HG02763 (cell line): ENCODE data around the gene MIDN.

Source experiments
- ATAC-seq: cut with Tn5 transposase; IDR thresholded peaks from one replicate; pipeline ENCODE4 v1.9.1; 2021; ENCODE audit warnings: mild to moderate bottlenecking, moderate library complexity; ENCODE audit not compliant: unreplicated experiment

Gene MIDN

GRCh38 chr19:1269065-1269477 is 20.7 kb downstream of the MIDN start, which contains the start of gene CIRBP:
Gene CIRBP, plus strand, starts transcription at chr19:1269332. Its CDS starts 1,602 bp downstream, at chr19:1270934.
- peak; percentile 61 for ATAC-seq

GRCh38 chr19:1269478-1270212 is 21.3 kb downstream of the MIDN start:
- peak; percentile 29 for ATAC-seq

- no peak for ATAC-seq
Measured at GRCh38 chr19:1270213-1270853, 21.9 kb downstream of the MIDN start.

GRCh38 chr19:1270854-1271527 is 22.6 kb downstream of the MIDN start:
- ATAC-seq = no peak

- ATAC-seq = no peak
Measured at GRCh38 chr19:1271528-1272422, 23.4 kb downstream of the MIDN start.

- ATAC-seq = no peak
Measured at GRCh38 chr19:1272423-1273262, 24.3 kb downstream of the MIDN start.

- no peak for ATAC-seq
Measured at GRCh38 chr19:1273263-1274041, 25.1 kb downstream of the MIDN start.

GRCh38 chr19:1274081-1274851 is 25.9 kb downstream of the MIDN start:
- ATAC-seq = no peak

GRCh38 chr19:1274852-1275259 is 26.5 kb downstream of the MIDN start:
- no peak for ATAC-seq

GRCh38 chr19:1275260-1275975 is 27.0 kb downstream of the MIDN start, which contains the start of gene FAM174C:
Gene FAM174C, plus strand, starts transcription at chr19:1275530. Its CDS starts 20 bp downstream, at chr19:1275550.
- ATAC-seq = peak; percentile 77

- ATAC-seq = no peak
Measured at GRCh38 chr19:1275976-1276627, 27.7 kb downstream of the MIDN start.

GRCh38 chr19:1276628-1277022 is 28.2 kb downstream of the MIDN start:
- ATAC-seq = no peak

GRCh38 chr19:1277061-1277460 is 28.7 kb downstream of the MIDN start:
- no peak for ATAC-seq

GRCh38 chr19:1278074-1278473 is 29.7 kb downstream of the MIDN start:
- no peak for ATAC-seq

- no peak for ATAC-seq
Measured at GRCh38 chr19:1278713-1279660, 30.6 kb downstream of the MIDN start.

GRCh38 chr19:1279782-1280341 is 31.5 kb downstream of the MIDN start:
- no peak for ATAC-seq
